Mucosa of descending colon (tissue), 3 donors: ENCODE measurements around the gene COL7A1. TPM values are rescaled to one million over a fixed set of nuclear protein-coding genes. Genes with fewer than 3 reads are reported as not detected.

Experiments used
- ATAC-seq: fragments of 200-7000 bp; cut with Tn5 transposase; one replicate; pipeline ENCODE4 v1.9.1; 2020; ENCODE audit warnings: mild to moderate bottlenecking, moderate library complexity
- DNase-seq, 3 donors: peaks; one replicate each; pipeline ENCODE4 v3.0.0-alpha.2; 2020
- H3K36me3 ChIP-seq: fragments of 200-600 bp; one replicate; pipeline ENCODE4 v1.8.0; 2021; ENCODE audit warnings: low read depth, mild to moderate bottlenecking
- H3K4me1 ChIP-seq: fragments of 200-600 bp; one replicate; pipeline ENCODE4 v1.8.0; 2021; ENCODE audit warnings: low read depth, mild to moderate bottlenecking
- H3K4me3 ChIP-seq: fragments of 200-600 bp; one replicate; pipeline ENCODE4 v1.8.0; 2021; ENCODE audit warnings: mild to moderate bottlenecking
- H3K9me3 ChIP-seq: fragments of 200-600 bp; one replicate; pipeline ENCODE4 v1.8.0; 2021; ENCODE audit warnings: mild to moderate bottlenecking
- CTCF ChIP-seq: fragments of 200-600 bp; IDR thresholded peaks from one replicate; pipeline ENCODE4 v1.8.0; 2022; ENCODE audit warnings: antibody characterized with exemption, mild to moderate bottlenecking
- intact Hi-C, 2 donors: fragments of 100-400 bp; cut with DNase I in 1 of 2; cut with micrococcal nuclease in 1 of 2; formaldehyde crosslinking; loops; one replicate each; pipeline versions ENCODE4 v1.11.0 to v1.11.1; 2022; cut with DNase I, micrococcal nuclease
- total RNA-seq, 3 donors: library from RNA; stranded (reverse); fragmentation: NEBNext Ultra II Directional in 2 of 3; extraction: Animal tissue kit (Norgen Biotek cat#: 25700) in 2 of 3; gene quantifications; one replicate each; pipeline versions ENCODE4 v1.2.1 to v1.2.4, GENCODE V29; 2021 to 2023
- donor health status: DM: no; HTN: no; CAD: no; lungs with moderate emphysema.
- donor health status: DM: no; HTN: no; CAD: no.
- donor health status: DM: no; HTN: yes; CAD: no.

The COL7A1 gene
- total RNA-seq, 3 donors from 2014 or later: 2.8 to 6.8 (median 3.9) TPM

GRCh38 chr3:48593337-48593736, 1.8 kb downstream of the COL7A1 start:
- H3K4me3 ChIP-seq: no peak overlapping the region
- H3K4me1 ChIP-seq: peaks cover 15% of the 10 kb centered on the region
- no peak for ATAC-seq
- no peak for TF ChIP-seq CTCF
- no peaks in the 10 kb centered on the region for H3K36me3 ChIP-seq
- DNase-seq: no peak
- intact Hi-C loops: no loop called here
- no peaks in the 10 kb centered on the region for H3K9me3 ChIP-seq

- peaks cover 15% of the 10 kb centered on the region for H3K4me1 ChIP-seq
- no peak overlapping the region for H3K4me3 ChIP-seq
- no peak for TF ChIP-seq CTCF
- no peaks in the 10 kb centered on the region for H3K36me3 ChIP-seq
- DNase-seq: no peak
- intact Hi-C loops: no loop called here
- ATAC-seq: no peak
- H3K9me3 ChIP-seq: no peaks in the 10 kb centered on the region
These were observed 2.5 kb downstream of the COL7A1 start for GRCh38 chr3:48592519-48593087.

- ATAC-seq: no peak
- no peaks in the 10 kb centered on the region for H3K9me3 ChIP-seq
- no peak for DNase-seq
- intact Hi-C loops: no loop called here
- H3K4me3 ChIP-seq: no peak overlapping the region
- peaks cover 15% of the 10 kb centered on the region for H3K4me1 ChIP-seq
- no peak for TF ChIP-seq CTCF
- H3K36me3 ChIP-seq: no peaks in the 10 kb centered on the region
These were observed 3.1 kb downstream of the COL7A1 start for GRCh38 chr3:48591886-48592518.

- no peak for DNase-seq
- Histone ChIP-seq H3K4me3 (no peak overlapping the region), H3K4me1 (peaks cover 15% of the 10 kb centered on the region), H3K9me3 (no peaks in the 10 kb centered on the region), H3K36me3 (no peaks in the 10 kb centered on the region)
- ATAC-seq: no peak
- intact Hi-C loops: no loop called here
- no peak for TF ChIP-seq CTCF
These were observed 3.7 kb downstream of the COL7A1 start for GRCh38 chr3:48591436-48591835.

GRCh38 chr3:48588230-48588629, 6.9 kb downstream of the COL7A1 start:
- ATAC-seq: no peak
- Histone ChIP-seq H3K4me3 (no peak overlapping the region), H3K4me1 (no peaks in the 10 kb centered on the region), H3K36me3 (no peaks in the 10 kb centered on the region), H3K9me3 (no peaks in the 10 kb centered on the region)
- TF ChIP-seq CTCF: no peak
- intact Hi-C loops: no loop called here
- DNase-seq: no peak
